Caco-2 (cell line): ENCODE data around the gene KCNK15. TPM values are rescaled to one million over a fixed set of nuclear protein-coding genes. Genes with fewer than 3 reads are reported as not detected.

ENCODE experiments used
- BruUV-seq: library from RNA; stranded (reverse); fragments of 400-500 nt; replicated peaks from 2 replicates; lab custom pipeline; 2021; lab: Mats Ljungman, UMichigan
- CTCF ChIA-PET: fragments of 300-600 bp; sonication (Branson Sonifier 250); formaldehyde crosslinking; loops from one replicate; lab custom pipeline; 2022; ENCODE audit warnings: antibody characterized with exemption; lab: Charles Lee
- POLR2A ChIA-PET: fragments of 300-600 bp; sonication (Branson Sonifier 250); formaldehyde crosslinking; loops from one replicate; lab custom pipeline; 2022; ENCODE audit warnings: antibody characterized with exemption; lab: Charles Lee
- DNase-seq, 2 experiments: peaks; one replicate each; pipeline versions ENCODE4 v3.0.0 to v3.0.0-alpha.2; 2020 to 2022
- H3K27me3 ChIP-seq: replicated peaks from 2 replicates; pipeline ENCODE4 v1.6.0; 2011; ENCODE audit warnings: low read length; ENCODE audit not compliant: control insufficient read depth, insufficient read depth
- H3K36me3 ChIP-seq: 2 replicates; pipeline ENCODE4 v1.5.1; 2011; ENCODE audit warnings: low read length; ENCODE audit not compliant: control insufficient read depth, insufficient read depth
- H3K4me1 ChIP-seq: fragments of 250-450 bp; sonication (Bioruptor Pico); 2 replicates; pipeline ENCODE4 v1.5.1; 2020; ENCODE audit warnings: mild to moderate bottlenecking
- H3K4me3 ChIP-seq: 2 replicates; pipeline ENCODE4 v1.5.1; 2011; ENCODE audit warnings: low read depth, mild to moderate bottlenecking, control low read depth, low read length
- H3K9me3 ChIP-seq: fragments of 250-450 bp; sonication (Bioruptor Pico); 2 replicates; pipeline ENCODE4 v1.5.1; 2020; ENCODE audit warnings: mild to moderate bottlenecking, moderate library complexity
- H3K27ac Mint-ChIP-seq: one replicate; pipeline ENCODE4 v1.8.0; 2022; ENCODE audit warnings: mixed read lengths; ENCODE audit not compliant: unreplicated experiment
- H3K27me3 Mint-ChIP-seq: one replicate; pipeline ENCODE4 v1.8.0; 2022; ENCODE audit warnings: mixed read lengths; ENCODE audit not compliant: insufficient read depth, unreplicated experiment
- H3K36me3 Mint-ChIP-seq: one replicate; pipeline ENCODE4 v1.8.0; 2022; ENCODE audit warnings: mild to moderate bottlenecking, mixed read lengths; ENCODE audit not compliant: insufficient read depth, unreplicated experiment
- H3K4me1 Mint-ChIP-seq: one replicate; pipeline ENCODE4 v1.8.0; 2022; ENCODE audit warnings: low read depth, mixed read lengths; ENCODE audit not compliant: unreplicated experiment
- H3K4me3 Mint-ChIP-seq: one replicate; pipeline ENCODE4 v1.8.0; 2022; ENCODE audit warnings: mild to moderate bottlenecking, moderate library complexity, mixed read lengths; ENCODE audit not compliant: unreplicated experiment
- H3K9me3 Mint-ChIP-seq: one replicate; pipeline ENCODE4 v1.8.0; 2022; ENCODE audit warnings: mixed read lengths; ENCODE audit not compliant: unreplicated experiment
- CTCF ChIP-seq, 2 experiments: fragments of 200-600 bp in 1 of 2; IDR thresholded peaks; 1 replicate in 1 of 2; 2 replicates in 1 of 2; pipeline versions ENCODE4 v1.5.1 to v1.8.0; 2011 to 2022; ENCODE audit warnings: antibody characterized with exemption in 1 of 2, control low read depth in 1 of 2, inconsistent platforms in 1 of 2, low read depth in 1 of 2, low read length in 1 of 2, mild to moderate bottlenecking in 1 of 2, moderate library complexity in 1 of 2; ENCODE audit not compliant: insufficient read depth in 1 of 2, severe bottlenecking in 1 of 2, unreplicated experiment in 1 of 2
- intact Hi-C: fragments of 100-400 bp; cut with micrococcal nuclease; formaldehyde crosslinking; loops from one replicate; pipeline ENCODE4 v1.10.0; 2022; ENCODE audit not compliant: unreplicated experiment
- total RNA-seq: library from RNA; stranded (reverse); gene quantifications from 2 replicates; pipeline ENCODE4 v1.2.3, GENCODE V29; 2022

KCNK15 gene
- total RNA-seq, 1 experiment from 2014 or later: 2.9 TPM

DNA sequence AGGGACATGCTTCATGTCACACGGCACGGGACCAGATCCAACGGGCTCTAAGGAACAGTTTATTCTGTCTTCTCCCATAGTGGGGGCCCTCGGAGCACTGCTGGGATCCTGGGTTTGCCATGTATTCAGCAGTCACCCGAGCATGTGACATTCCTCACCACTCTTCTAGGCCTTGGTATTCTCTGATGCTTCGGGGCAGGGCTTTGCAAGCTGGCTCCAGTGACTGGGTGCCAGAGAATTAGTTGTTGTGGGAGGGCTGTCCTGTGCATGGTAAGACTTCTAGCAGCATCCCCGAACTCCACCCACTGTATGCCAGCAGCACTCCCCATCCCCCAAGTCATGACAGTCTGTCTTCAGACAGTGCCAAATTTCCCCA, 25.1 kb upstream of the KCNK15 start:
- no peak for DNase-seq
- no peaks in the 10 kb centered on the region for H3K36me3 ChIP-seq
- TF ChIP-seq CTCF (IDR thresholded peaks at IDR 0.05; ENCODE audit: insufficient read depth in 1 of 2, low read depth in 1 of 2, low read length in 1 of 2, severe bottlenecking in 1 of 2, unreplicated experiment in 1 of 2): no peak
- H3K36me3 Mint-ChIP-seq: no peaks in the 10 kb centered on the region
- no peaks in the 10 kb centered on the region for H3K4me1 Mint-ChIP-seq
- ChIA-PET POLR2A (no interaction called here), CTCF (no interaction called here)
- H3K4me3 ChIP-seq: no peak overlapping the region
- H3K27me3 ChIP-seq: no peaks in the 10 kb centered on the region
- no peaks in the 10 kb centered on the region for H3K9me3 Mint-ChIP-seq
- H3K27ac Mint-ChIP-seq: no peak overlapping the region
- H3K4me1 ChIP-seq: no peaks in the 10 kb centered on the region
- intact Hi-C loops: no loop called here
- no peaks in the 10 kb centered on the region for H3K27me3 Mint-ChIP-seq
- no TSS peak for BruUV-seq
- H3K9me3 ChIP-seq: no peaks in the 10 kb centered on the region
- no peak overlapping the region for H3K4me3 Mint-ChIP-seq

- CTCF ChIA-PET: interaction anchor here (1.1 to 1.2 kb wide), 2 partner anchors 12 to 25 kb away, joined by 3 read pairs; no protein-coding TSS in a partner anchor
- Mint-ChIP-seq H3K4me3 (no peak overlapping the region), H3K27ac (no peak overlapping the region), H3K36me3 (no peaks in the 10 kb centered on the region), H3K27me3 (no peaks in the 10 kb centered on the region), H3K9me3 (no peaks in the 10 kb centered on the region), H3K4me1 (no peaks in the 10 kb centered on the region)
- intact Hi-C loops: no loop called here
- H3K9me3 ChIP-seq: no peaks in the 10 kb centered on the region
- no peaks in the 10 kb centered on the region for H3K4me1 ChIP-seq
- H3K4me3 ChIP-seq: no peak overlapping the region
- no TSS peak for BruUV-seq
- POLR2A ChIA-PET: no interaction called here
- TF ChIP-seq CTCF (IDR thresholded peaks at IDR 0.05; ENCODE audit: insufficient read depth in 1 of 2, low read depth in 1 of 2, low read length in 1 of 2, severe bottlenecking in 1 of 2, unreplicated experiment in 1 of 2): no peak
- no peak for DNase-seq
- H3K36me3 ChIP-seq: no peaks in the 10 kb centered on the region
- no peaks in the 10 kb centered on the region for H3K27me3 ChIP-seq
Measured at GRCh38 chr20:44720997-44721784, 24.5 kb upstream of the KCNK15 start.

DNA sequence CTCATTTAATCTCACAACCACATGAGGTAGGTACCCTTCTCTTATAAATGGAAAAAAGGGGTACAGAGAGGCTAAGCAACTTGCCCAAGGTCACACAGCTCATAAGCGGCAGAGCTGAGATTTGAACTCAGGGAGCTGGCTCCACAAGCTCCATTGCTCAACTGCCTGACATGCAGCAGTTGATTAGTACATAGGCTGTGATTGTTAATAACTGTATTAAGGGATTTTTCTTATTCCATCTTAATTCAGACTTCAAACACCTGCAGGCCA, 23.9 kb upstream of the KCNK15 start:
- Histone ChIP-seq H3K4me1 (no peaks in the 10 kb centered on the region), H3K9me3 (no peaks in the 10 kb centered on the region), H3K36me3 (no peaks in the 10 kb centered on the region), H3K4me3 (no peak overlapping the region), H3K27me3 (no peaks in the 10 kb centered on the region)
- BruUV-seq: no TSS peak
- H3K27me3 Mint-ChIP-seq: no peaks in the 10 kb centered on the region
- no peaks in the 10 kb centered on the region for H3K4me1 Mint-ChIP-seq
- no peak for TF ChIP-seq CTCF (IDR thresholded peaks at IDR 0.05; ENCODE audit: insufficient read depth in 1 of 2, low read depth in 1 of 2, low read length in 1 of 2, severe bottlenecking in 1 of 2, unreplicated experiment in 1 of 2)
- no peaks in the 10 kb centered on the region for H3K36me3 Mint-ChIP-seq
- no peak for DNase-seq
- CTCF ChIA-PET: interaction anchor here (0.7 to 1.2 kb wide), 3 partner anchors 11 to 24 kb away, joined by 3 read pairs; no protein-coding TSS in a partner anchor
- intact Hi-C loops: no loop called here
- H3K27ac Mint-ChIP-seq: no peak overlapping the region
- H3K9me3 Mint-ChIP-seq: no peaks in the 10 kb centered on the region
- POLR2A ChIA-PET: no interaction called here
- H3K4me3 Mint-ChIP-seq: no peak overlapping the region
